ENCODE results near the gene CASD1.

The CASD1 gene

DNA sequence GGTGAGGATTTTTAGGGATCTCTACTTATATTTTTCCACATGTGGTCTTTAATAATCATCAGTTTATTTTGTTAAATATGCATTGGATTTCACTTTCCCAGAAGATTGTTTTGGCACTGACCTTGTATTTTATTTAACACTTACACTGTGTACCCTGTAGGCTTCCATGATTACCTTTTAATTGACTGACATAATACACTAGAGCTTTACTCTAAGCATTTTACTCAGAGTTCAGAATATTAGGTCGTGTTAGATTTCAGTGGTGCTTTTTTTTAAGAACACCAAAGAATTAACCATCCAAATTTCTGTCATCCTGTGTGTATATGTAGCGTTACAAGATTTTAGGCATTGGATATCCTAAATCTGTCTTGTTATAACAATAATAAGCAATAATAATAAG is 23.1 kb downstream of the CASD1 start:
- FAIRE-seq (peak; percentile 33), DNase-seq (ENCODE audit: insufficient read length, low spot score) (no peak)
- TF ChIP-seq POLR2A (IDR thresholded peaks at IDR 0.05; ENCODE audit: low read depth, low read length) = no peak

GRCh38 chr7:94540428-94540827 is 30.8 kb downstream of the CASD1 start:
- DNase-seq (ENCODE audit: insufficient read length, low spot score) (no peak), FAIRE-seq (no peak)
- TF ChIP-seq POLR2A (IDR thresholded peaks at IDR 0.05; ENCODE audit: low read depth, low read length) = no peak

DNA sequence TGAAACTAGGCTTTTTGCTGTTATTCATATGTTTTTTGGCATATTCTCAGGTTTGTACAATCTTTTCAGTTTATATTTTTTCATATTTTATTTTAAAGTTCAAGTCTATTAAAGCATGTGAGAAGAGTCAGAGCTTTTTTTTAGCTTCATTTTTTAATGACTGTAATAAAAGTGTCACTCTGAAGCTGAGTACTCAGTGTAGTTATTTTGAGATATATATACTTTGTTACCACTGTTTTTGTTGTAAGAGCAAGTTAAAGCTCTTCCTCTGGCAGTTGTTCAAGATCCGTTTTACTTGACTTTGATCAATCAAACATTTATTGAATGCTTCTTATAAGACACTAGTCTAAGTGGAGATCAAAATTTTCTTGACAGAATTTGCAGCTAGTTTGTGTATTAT is 37.5 kb downstream of the CASD1 start:
- DNase-seq (ENCODE audit: insufficient read length, low spot score) (no peak), FAIRE-seq (no peak)
- TF ChIP-seq POLR2A (IDR thresholded peaks at IDR 0.05; ENCODE audit: low read depth, low read length) = no peak

DNA sequence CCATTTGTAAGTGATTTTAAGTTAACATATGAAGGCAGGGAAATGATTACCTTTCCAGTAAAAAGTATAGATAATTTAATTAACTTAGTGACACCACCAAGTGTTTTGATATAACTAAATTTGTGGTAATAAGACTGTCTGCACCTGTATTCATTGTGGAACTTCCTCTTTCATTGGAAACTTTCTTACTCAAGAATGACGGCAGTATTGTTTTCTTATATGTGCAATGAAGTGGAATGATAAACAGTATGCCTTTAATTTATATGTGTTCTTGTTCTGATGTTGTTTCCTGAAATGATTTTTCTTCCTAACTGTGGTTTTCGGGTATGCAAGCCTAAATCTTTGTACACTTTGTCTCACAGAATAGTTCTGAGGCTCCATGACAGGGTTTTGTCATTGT is 46.4 kb downstream of the CASD1 start:
- FAIRE-seq (peak; percentile 30), DNase-seq (ENCODE audit: insufficient read length, low spot score) (no peak)
- TF ChIP-seq POLR2A (IDR thresholded peaks at IDR 0.05; ENCODE audit: low read depth, low read length) = no peak

GRCh38 chr7:94557215-94557614 is 47.6 kb downstream of the CASD1 start:
- TF ChIP-seq POLR2A (IDR thresholded peaks at IDR 0.05; ENCODE audit: low read depth, low read length) = no peak
- FAIRE-seq (no peak), DNase-seq (ENCODE audit: insufficient read length, low spot score) (no peak)

DNA sequence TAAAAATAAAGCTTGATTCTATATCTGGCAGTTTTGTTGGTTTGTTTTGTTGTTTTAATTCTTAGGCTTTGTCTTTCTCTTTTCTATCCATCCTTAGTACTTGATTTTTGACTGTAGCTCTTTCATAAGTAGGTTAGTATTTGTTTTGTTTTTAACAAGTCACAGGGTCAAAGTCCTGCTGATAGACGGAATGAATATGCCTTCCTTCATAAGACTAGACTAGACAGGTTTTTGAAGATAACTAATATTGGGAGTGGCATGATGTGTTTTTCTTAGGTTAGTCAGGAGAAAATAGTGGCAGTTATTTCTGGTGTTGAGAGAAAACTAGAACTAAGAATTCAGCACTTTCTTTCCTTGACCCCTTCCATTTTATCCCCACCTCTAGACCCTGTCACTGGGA is 50.4 kb downstream of the CASD1 start:
- no peak for FAIRE-seq
- no peak for TF ChIP-seq POLR2A (IDR thresholded peaks at IDR 0.05; ENCODE audit: low read depth, low read length)
- DNase-seq (ENCODE audit: insufficient read length, low spot score) = no peak

- TF ChIP-seq POLR2A (IDR thresholded peaks at IDR 0.05; ENCODE audit: low read depth, low read length) = no peak
- DNase-seq (ENCODE audit: insufficient read length, low spot score) (no peak), FAIRE-seq (peak; percentile 71)
Observed at GRCh38 chr7:94561841-94562514, 52.4 kb downstream of the CASD1 start.

DNA sequence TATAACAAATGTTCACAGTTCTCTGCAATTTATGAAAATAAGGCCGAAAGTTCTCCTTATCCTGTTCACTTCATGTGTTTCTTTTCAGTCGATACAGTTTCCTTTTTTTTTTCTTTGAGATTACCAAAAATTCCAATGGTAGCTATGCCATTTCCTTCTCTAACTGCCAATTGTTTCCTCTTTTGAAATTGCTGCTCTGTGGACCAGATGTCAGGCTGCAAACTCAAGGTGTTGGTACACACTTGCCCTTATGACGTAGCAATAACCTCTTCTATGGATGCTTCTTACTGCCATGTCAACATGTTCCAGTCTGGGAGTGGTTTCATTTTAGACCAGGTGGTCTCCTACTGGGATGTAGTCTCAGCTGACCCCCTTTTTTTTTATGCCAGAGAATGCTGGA is 52.9 kb downstream of the CASD1 start:
- no peak for TF ChIP-seq POLR2A (IDR thresholded peaks at IDR 0.05; ENCODE audit: low read depth, low read length)

DNA sequence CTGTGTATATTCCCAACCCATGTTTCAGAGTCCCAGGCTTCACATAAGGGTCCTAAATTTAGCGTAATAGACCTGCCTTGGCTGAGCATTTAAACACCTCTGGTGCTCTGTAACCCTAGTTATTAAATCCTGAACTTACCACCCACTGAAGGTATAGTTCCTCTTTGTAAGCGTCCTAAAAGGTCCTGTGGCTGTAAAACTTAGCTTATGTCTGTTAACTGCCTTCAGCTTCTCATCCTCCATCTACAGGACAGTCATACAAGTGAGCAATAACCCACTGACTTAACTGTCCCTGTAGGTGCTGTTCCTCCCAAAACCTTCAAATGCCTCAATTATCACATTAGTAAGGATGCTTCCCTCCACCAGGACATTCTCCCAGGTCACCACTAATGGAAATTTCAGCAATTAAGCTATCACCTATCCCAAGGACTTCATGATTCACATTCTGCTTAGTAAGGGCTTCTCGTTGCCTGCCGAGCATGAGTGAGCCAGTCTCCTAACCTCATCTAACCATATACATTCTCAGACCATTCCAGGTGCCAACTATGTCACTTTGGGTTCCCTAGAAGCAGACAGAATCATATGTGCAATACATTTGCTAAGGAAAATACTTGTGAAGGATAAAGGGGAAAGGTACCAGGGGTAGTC is 55.8 kb downstream of the CASD1 start:
- DNase-seq (ENCODE audit: insufficient read length, low spot score) (no peak), FAIRE-seq (no peak)
- TF ChIP-seq POLR2A (IDR thresholded peaks at IDR 0.05; ENCODE audit: low read depth, low read length) = no peak

More for the DNA sequence above, 52.9 kb downstream of the CASD1 start:
- no peak for DNase-seq (ENCODE audit: insufficient read length, low spot score)
- no peak for FAIRE-seq

DNA sequence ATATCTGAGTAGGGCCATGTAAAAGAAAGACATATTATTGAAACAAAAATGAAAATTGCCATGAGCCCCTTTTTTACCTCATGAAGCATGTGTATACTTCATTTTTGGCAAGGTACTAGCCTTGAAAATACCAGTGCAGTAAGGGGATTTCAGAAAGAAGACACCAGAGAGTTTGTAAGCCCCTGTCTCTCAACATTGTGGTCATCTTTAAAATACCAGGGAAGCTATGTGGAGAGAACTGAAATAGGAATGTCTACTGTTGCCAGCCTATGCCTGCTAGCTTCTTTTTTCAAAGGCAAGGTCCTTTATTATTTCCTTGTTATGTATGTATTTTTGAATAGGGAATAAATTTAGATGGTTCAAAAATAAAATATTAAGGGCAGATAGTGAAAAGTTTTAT is 57.8 kb downstream of the CASD1 start:
- TF ChIP-seq POLR2A (IDR thresholded peaks at IDR 0.05; ENCODE audit: low read depth, low read length) = no peak
- FAIRE-seq = no peak
- no peak for DNase-seq (ENCODE audit: insufficient read length, low spot score)

- TF ChIP-seq POLR2A (IDR thresholded peaks at IDR 0.05; ENCODE audit: low read depth, low read length) = no peak
- DNase-seq (ENCODE audit: insufficient read length, low spot score) = no peak
- no peak for FAIRE-seq
Observed at GRCh38 chr7:94571816-94572215, 62.2 kb downstream of the CASD1 start.

- DNase-seq (ENCODE audit: insufficient read length, low spot score) (no peak), FAIRE-seq (no peak)
- TF ChIP-seq POLR2A (IDR thresholded peaks at IDR 0.05; ENCODE audit: low read depth, low read length) = no peak
Observed at GRCh38 chr7:94575646-94576045, 66.0 kb downstream of the CASD1 start.

DNA sequence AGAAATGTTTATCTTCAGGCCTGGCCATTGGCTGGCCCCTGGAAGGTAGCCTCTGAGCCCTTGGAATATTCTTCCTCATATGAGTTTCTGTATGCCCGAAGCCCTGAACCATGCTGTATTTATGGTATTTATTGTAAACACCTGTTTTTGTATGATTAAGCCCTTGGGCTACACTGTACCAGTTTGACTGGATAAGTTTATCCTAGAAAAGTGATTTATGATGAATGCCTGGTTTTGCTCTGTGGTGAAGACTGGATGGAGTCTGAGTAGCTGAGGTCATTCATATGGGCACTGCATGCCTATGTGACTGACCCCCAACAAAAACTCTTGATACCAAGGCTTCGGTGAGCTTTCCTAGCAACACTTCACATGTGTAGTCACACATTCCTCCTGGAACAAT is 66.7 kb downstream of the CASD1 start:
- DNase-seq (ENCODE audit: insufficient read length, low spot score) = no peak
- no peak for FAIRE-seq
- TF ChIP-seq POLR2A (IDR thresholded peaks at IDR 0.05; ENCODE audit: low read depth, low read length) = no peak

DNA sequence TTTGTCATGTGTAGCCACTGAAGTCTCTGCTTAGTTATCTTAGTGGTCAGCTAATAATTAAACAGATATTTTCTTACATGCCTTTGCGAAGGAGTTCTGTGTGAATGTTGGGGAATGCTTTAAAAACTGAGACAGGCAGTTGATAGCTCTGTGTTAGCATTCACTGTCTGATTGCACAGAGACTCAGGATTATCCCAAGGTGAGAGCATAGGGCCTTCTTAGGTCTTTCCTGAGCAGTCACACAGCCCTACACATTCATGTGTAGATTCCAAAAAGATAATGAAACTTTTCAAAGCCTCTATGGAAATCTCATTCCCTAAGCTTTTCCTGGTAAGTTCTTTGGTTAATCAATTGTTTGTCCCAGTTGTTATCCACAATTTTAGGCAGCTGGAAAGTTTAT is 67.7 kb downstream of the CASD1 start:
- no peak for DNase-seq (ENCODE audit: insufficient read length, low spot score)
- no peak for TF ChIP-seq POLR2A (IDR thresholded peaks at IDR 0.05; ENCODE audit: low read depth, low read length)
- no peak for FAIRE-seq

- no peak for DNase-seq (ENCODE audit: insufficient read length, low spot score)
- TF ChIP-seq POLR2A (IDR thresholded peaks at IDR 0.05; ENCODE audit: low read depth, low read length) = no peak
- FAIRE-seq = no peak
Observed at GRCh38 chr7:94578614-94579013, 69.0 kb downstream of the CASD1 start.
